ENCODE measurements around the gene LAMC1.
"Not testable (repeated sequence)": the region's sequence is repeated elsewhere in the genome, so short reads cannot be mapped to it uniquely, and the experiment has no call there.

The LAMC1 gene

GRCh38 chr1:183139281-183139942, 116.2 kb downstream of the LAMC1 start:
- H3K9ac ChIP-seq (ENCODE audit: low read length in 5 of 5), result no peak overlapping the region
- no peak overlapping the region for H3K4me3 ChIP-seq (ENCODE audit: low read depth in 1 of 5, low read length in 5 of 5)
- peak overlapping the region; percentile 80 for H3K27ac ChIP-seq (ENCODE audit: low read depth, low read length)
- H3K4me1 ChIP-seq (ENCODE audit: control insufficient read depth in 5 of 5, insufficient read depth in 5 of 5, low read length in 5 of 5), result peaks cover 0 to 44% (median 28%) of the 10 kb centered on the region in 5 donors
- no peaks in the 10 kb centered on the region for H3K27me3 ChIP-seq (ENCODE audit: control insufficient read depth in 5 of 5, insufficient read depth in 4 of 5, low read length in 5 of 5)
- H3K36me3 ChIP-seq (ENCODE audit: control insufficient read depth in 5 of 5, insufficient read depth in 5 of 5, low read length in 5 of 5), result peaks cover 36 to 76% (median 59%) of the 10 kb centered on the region in 5 donors
- no peaks in the 10 kb centered on the region for H3K9me3 ChIP-seq (ENCODE audit: control insufficient read depth in 5 of 5, low read length in 5 of 5)

- Histone ChIP-seq H3K27ac (ENCODE audit: low read depth, low read length) (peak overlapping the region; percentile 80), H3K4me1 (ENCODE audit: control insufficient read depth in 5 of 5, insufficient read depth in 5 of 5, low read length in 5 of 5) (peaks cover 0 to 47% (median 25%) of the 10 kb centered on the region in 5 donors), H3K9me3 (ENCODE audit: control insufficient read depth in 5 of 5, low read length in 5 of 5) (no peaks in the 10 kb centered on the region), H3K9ac (ENCODE audit: low read length in 5 of 5) (peak overlapping the region in 1 of 5 donors; percentile 19), H3K36me3 (ENCODE audit: control insufficient read depth in 5 of 5, insufficient read depth in 5 of 5, low read length in 5 of 5) (peaks cover 29 to 72% (median 51%) of the 10 kb centered on the region in 5 donors), H3K27me3 (ENCODE audit: control insufficient read depth in 5 of 5, insufficient read depth in 4 of 5, low read length in 5 of 5) (no peaks in the 10 kb centered on the region), H3K4me3 (ENCODE audit: low read depth in 1 of 5, low read length in 5 of 5) (no peak overlapping the region)
Measured at GRCh38 chr1:183140633-183141032, 117.4 kb downstream of the LAMC1 start.

DNA sequence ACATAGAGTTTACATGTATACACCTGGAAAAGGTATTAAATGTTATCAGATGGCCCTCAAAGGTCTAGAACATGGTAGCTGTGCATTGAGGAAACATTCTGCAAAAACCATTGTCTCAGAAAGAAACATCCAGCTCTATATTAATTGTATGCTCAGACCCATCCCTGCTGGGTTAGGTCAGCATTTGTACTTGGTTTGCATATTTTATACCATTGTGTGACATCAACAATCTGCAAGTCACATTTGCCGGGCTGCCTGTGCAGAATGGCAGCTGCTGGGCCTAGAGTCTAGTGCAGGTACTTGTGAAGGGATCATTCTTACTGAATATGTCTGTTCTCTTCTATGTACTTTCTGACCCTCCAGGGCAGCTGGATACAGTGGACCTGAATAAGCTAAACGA, 119.0 kb downstream of the LAMC1 start:
- H3K36me3 ChIP-seq (ENCODE audit: control insufficient read depth in 5 of 5, insufficient read depth in 5 of 5, low read length in 5 of 5), result peaks cover 23 to 57% (median 39%) of the 10 kb centered on the region in 5 donors
- H3K9me3 ChIP-seq (ENCODE audit: control insufficient read depth in 5 of 5, low read length in 5 of 5), result no peaks in the 10 kb centered on the region
- peak overlapping the region; percentile 80 for H3K27ac ChIP-seq (ENCODE audit: low read depth, low read length)
- peaks cover 0 to 47% (median 25%) of the 10 kb centered on the region in 5 donors for H3K4me1 ChIP-seq (ENCODE audit: control insufficient read depth in 5 of 5, insufficient read depth in 5 of 5, low read length in 5 of 5)
- H3K4me3 ChIP-seq (ENCODE audit: low read depth in 1 of 5, low read length in 5 of 5), result no peak overlapping the region
- H3K9ac ChIP-seq (ENCODE audit: low read length in 5 of 5), result no peak overlapping the region
- H3K27me3 ChIP-seq (ENCODE audit: control insufficient read depth in 5 of 5, insufficient read depth in 4 of 5, low read length in 5 of 5), result no peaks in the 10 kb centered on the region

DNA sequence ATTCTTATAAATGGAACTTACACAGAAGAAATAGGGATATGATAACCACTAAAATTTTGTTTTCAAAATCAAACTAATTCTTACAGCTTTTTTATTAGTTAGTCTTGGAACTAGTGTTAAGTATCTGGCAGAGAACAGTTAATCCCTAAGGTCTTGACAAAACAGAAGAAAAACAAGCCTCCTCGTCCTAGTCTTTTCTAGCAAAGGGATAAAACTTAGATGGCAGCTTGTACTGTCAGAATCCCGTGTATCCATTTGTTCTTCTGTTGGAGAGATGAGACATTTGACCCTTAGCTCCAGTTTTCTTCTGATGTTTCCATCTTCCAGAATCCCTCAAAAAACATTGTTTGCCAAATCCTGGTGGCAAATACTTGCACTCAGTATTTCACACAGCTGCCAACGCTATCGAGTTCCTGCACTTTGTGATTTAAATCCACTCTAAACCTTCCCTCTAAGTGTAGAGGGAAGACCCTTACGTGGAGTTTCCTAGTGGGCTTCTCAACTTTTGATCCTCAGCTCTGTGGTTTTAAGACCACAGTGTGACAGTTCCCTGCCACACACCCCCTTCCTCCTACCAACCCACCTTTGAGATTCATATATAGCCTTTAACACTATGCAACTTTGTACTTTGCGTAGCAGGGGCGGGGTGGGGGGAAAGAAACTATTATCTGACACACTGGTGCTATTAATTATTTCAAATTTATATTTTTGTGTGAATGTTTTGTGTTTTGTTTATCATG, 120.5 kb downstream of the LAMC1 start:
- H3K27ac ChIP-seq (ENCODE audit: low read depth, low read length), result peak overlapping the region; percentile 19
- H3K27me3 ChIP-seq (ENCODE audit: control insufficient read depth in 5 of 5, insufficient read depth in 4 of 5, low read length in 5 of 5), result no peaks in the 10 kb centered on the region
- no peaks in the 10 kb centered on the region for H3K9me3 ChIP-seq (ENCODE audit: control insufficient read depth in 5 of 5, low read length in 5 of 5)
- no peak overlapping the region for H3K4me3 ChIP-seq (ENCODE audit: low read depth in 1 of 5, low read length in 5 of 5)
- peaks cover 0 to 48% (median 31%) of the 10 kb centered on the region in 5 donors for H3K4me1 ChIP-seq (ENCODE audit: control insufficient read depth in 5 of 5, insufficient read depth in 5 of 5, low read length in 5 of 5)
- H3K36me3 ChIP-seq (ENCODE audit: control insufficient read depth in 5 of 5, insufficient read depth in 5 of 5, low read length in 5 of 5), result peaks cover 14 to 43% (median 35%) of the 10 kb centered on the region in 5 donors
- no peak overlapping the region for H3K9ac ChIP-seq (ENCODE audit: low read length in 5 of 5)

DNA sequence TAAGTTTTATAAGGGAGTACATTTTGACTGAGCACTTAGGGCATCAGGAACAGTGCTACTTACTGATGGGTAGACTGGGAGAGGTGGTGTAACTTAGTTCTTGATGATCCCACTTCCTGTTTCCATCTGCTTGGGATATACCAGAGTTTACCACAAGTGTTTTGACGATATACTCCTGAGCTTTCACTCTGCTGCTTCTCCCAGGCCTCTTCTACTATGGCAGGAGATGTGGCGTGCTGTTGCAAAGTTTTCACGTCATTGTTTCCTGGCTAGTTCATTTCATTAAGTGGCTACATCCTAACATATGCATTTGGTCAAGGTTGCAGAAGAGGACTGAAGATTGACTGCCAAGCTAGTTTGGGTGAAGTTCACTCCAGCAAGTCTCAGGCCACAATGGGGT, 121.5 kb downstream of the LAMC1 start:
- Histone ChIP-seq H3K4me1 (ENCODE audit: control insufficient read depth in 5 of 5, insufficient read depth in 5 of 5, low read length in 5 of 5) (peaks cover 0 to 44% (median 29%) of the 10 kb centered on the region in 5 donors), H3K9ac (ENCODE audit: low read length in 5 of 5) (no peak overlapping the region), H3K9me3 (ENCODE audit: control insufficient read depth in 5 of 5, low read length in 5 of 5) (no peaks in the 10 kb centered on the region), H3K27me3 (ENCODE audit: control insufficient read depth in 5 of 5, insufficient read depth in 4 of 5, low read length in 5 of 5) (no peaks in the 10 kb centered on the region), H3K36me3 (ENCODE audit: control insufficient read depth in 5 of 5, insufficient read depth in 5 of 5, low read length in 5 of 5) (peaks cover 14 to 42% (median 35%) of the 10 kb centered on the region in 5 donors), H3K27ac (ENCODE audit: low read depth, low read length) (no peak overlapping the region), H3K4me3 (ENCODE audit: low read depth in 1 of 5, low read length in 5 of 5) (no peak overlapping the region)

GRCh38 chr1:183147735-183148134, 124.5 kb downstream of the LAMC1 start:
- Histone ChIP-seq H3K9ac (ENCODE audit: low read length in 5 of 5) (no peak overlapping the region), H3K27me3 (ENCODE audit: control insufficient read depth in 5 of 5, insufficient read depth in 4 of 5, low read length in 5 of 5) (no peaks in the 10 kb centered on the region), H3K9me3 (ENCODE audit: control insufficient read depth in 5 of 5, low read length in 5 of 5) (no peaks in the 10 kb centered on the region), H3K36me3 (ENCODE audit: control insufficient read depth in 5 of 5, insufficient read depth in 5 of 5, low read length in 5 of 5) (peaks cover 5 to 20% (median 13%) of the 10 kb centered on the region in 5 donors), H3K4me3 (ENCODE audit: low read depth in 1 of 5, low read length in 5 of 5) (no peak overlapping the region), H3K27ac (ENCODE audit: low read depth, low read length) (no peak overlapping the region), H3K4me1 (ENCODE audit: control insufficient read depth in 5 of 5, insufficient read depth in 5 of 5, low read length in 5 of 5) (peaks cover 0 to 34% (median 22%) of the 10 kb centered on the region in 5 donors)

DNA sequence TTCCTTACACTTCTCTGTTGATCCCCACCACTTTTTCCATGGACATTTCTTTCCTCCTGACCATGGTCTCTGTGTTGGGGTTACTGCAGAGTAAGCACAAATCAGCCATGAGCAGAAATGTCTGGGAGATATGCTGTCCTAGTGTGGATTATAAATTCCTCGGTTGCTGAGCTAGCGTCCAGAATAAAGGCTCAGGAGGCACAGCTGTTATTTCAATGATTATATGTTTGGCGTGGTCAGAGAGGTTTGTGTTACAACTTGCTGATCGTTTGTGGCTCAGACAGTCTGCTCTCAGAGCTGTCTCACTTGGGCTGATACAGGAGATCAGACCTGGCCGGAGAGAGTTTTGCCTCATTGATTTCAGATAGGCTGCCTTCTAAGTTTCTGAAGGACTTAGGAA, 125.4 kb downstream of the LAMC1 start:
- H3K27ac ChIP-seq (ENCODE audit: low read depth, low read length), result peak overlapping the region; percentile 38
- H3K36me3 ChIP-seq (ENCODE audit: control insufficient read depth in 5 of 5, insufficient read depth in 5 of 5, low read length in 5 of 5), result peaks cover 0 to 13% (median 8%) of the 10 kb centered on the region in 5 donors
- peak overlapping the region in 2 of 5 donors; percentile 3 to 4 for H3K9ac ChIP-seq (ENCODE audit: low read length in 5 of 5)
- H3K27me3 ChIP-seq (ENCODE audit: control insufficient read depth in 5 of 5, insufficient read depth in 4 of 5, low read length in 5 of 5), result no peaks in the 10 kb centered on the region
- peaks cover 0 to 26% (median 19%) of the 10 kb centered on the region in 5 donors for H3K4me1 ChIP-seq (ENCODE audit: control insufficient read depth in 5 of 5, insufficient read depth in 5 of 5, low read length in 5 of 5)
- H3K4me3 ChIP-seq (ENCODE audit: low read depth in 1 of 5, low read length in 5 of 5), result no peak overlapping the region
- H3K9me3 ChIP-seq (ENCODE audit: control insufficient read depth in 5 of 5, low read length in 5 of 5), result no peaks in the 10 kb centered on the region

DNA sequence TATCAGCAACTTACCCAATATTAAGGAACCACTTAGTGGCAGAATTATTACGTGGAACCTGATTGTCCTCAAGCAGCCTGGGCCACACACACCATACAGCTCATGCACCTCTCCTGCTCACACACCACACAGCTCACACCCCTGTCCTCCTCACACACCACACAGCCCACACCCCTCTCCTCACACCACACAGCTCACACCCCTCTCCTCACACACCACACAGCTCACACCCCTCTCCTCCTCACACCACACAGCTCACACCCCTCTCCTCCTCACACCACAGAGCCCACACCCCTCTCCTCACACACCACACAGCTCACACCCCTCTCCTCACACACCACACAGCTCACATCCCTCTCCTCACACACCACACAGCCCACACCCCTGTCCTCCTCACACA, 126.1 kb downstream of the LAMC1 start:
- Histone ChIP-seq H3K27me3 (ENCODE audit: control insufficient read depth in 5 of 5, insufficient read depth in 4 of 5, low read length in 5 of 5) (no peaks in the 10 kb centered on the region), H3K9ac (ENCODE audit: low read length in 5 of 5) (peak overlapping the region in 2 of 5 donors; percentile 3 to 4), H3K27ac (ENCODE audit: low read depth, low read length) (peak overlapping the region; percentile 12), H3K4me3 (ENCODE audit: low read depth in 1 of 5, low read length in 5 of 5) (no peak overlapping the region), H3K4me1 (ENCODE audit: control insufficient read depth in 5 of 5, insufficient read depth in 5 of 5, low read length in 5 of 5) (peaks cover 0 to 21% (median 14%) of the 10 kb centered on the region in 5 donors), H3K9me3 (ENCODE audit: control insufficient read depth in 5 of 5, low read length in 5 of 5) (no peaks in the 10 kb centered on the region), H3K36me3 (ENCODE audit: control insufficient read depth in 5 of 5, insufficient read depth in 5 of 5, low read length in 5 of 5) (peaks cover 0 to 9% (median 5%) of the 10 kb centered on the region in 5 donors)

DNA sequence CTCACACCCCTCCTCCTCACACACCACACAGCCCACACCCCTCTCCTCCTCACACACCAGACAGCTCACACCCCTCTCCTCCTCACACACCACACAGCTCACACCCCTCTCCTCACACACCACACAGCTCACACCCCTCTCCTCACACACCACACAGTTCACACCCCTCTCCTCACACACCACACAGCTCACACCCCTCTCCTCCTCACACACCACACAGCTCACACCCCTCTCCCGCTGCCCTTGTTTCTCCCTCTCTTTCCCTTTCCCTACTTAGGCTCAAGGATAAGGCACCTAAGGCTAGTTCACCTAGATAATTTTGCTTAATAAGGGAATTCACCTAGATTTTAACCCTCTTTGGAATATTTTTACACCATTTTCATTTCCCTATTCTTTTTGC, 126.8 kb downstream of the LAMC1 start:
- H3K4me3 ChIP-seq (ENCODE audit: low read depth in 1 of 5, low read length in 5 of 5); H3K36me3 ChIP-seq (ENCODE audit: control insufficient read depth in 5 of 5, insufficient read depth in 5 of 5, low read length in 5 of 5); H3K27ac ChIP-seq (ENCODE audit: low read depth, low read length); H3K27me3 ChIP-seq (ENCODE audit: control insufficient read depth in 5 of 5, insufficient read depth in 4 of 5, low read length in 5 of 5); H3K9me3 ChIP-seq (ENCODE audit: control insufficient read depth in 5 of 5, low read length in 5 of 5); H3K9ac ChIP-seq (ENCODE audit: low read length in 5 of 5): not testable (repeated sequence)
- H3K4me1 ChIP-seq (ENCODE audit: control insufficient read depth in 5 of 5, insufficient read depth in 5 of 5, low read length in 5 of 5), result peaks cover 0 to 19% (median 14%) of the 10 kb centered on the region in 5 donors

DNA sequence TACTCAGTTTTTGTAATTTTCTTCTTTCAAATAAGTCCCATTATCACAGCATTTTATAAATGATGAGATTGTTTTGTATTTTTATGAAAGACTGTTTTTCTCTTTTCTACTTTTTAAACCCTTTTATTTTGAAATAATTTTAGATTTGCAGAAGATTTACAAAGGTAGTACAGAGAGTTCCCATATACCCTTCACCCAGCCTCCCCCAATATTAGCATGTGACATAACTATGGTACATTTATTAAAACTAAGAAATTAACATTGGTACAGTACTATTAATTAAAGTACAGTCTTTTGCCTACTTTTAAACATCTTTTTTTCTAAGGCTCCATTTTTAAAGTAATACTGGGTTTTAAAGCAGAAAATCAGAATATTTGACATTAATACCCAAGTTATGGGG, 127.2 kb downstream of the LAMC1 start:
- Histone ChIP-seq H3K4me1 (ENCODE audit: control insufficient read depth in 5 of 5, insufficient read depth in 5 of 5, low read length in 5 of 5) (peaks cover 0 to 19% (median 14%) of the 10 kb centered on the region in 5 donors), H3K36me3 (ENCODE audit: control insufficient read depth in 5 of 5, insufficient read depth in 5 of 5, low read length in 5 of 5) (no peaks in the 10 kb centered on the region)

More for the DNA sequence above, 127.2 kb downstream of the LAMC1 start:
- no peaks in the 10 kb centered on the region for H3K27me3 ChIP-seq (ENCODE audit: control insufficient read depth in 5 of 5, insufficient read depth in 4 of 5, low read length in 5 of 5)
- no peak overlapping the region for H3K9ac ChIP-seq (ENCODE audit: low read length in 5 of 5)
- no peak overlapping the region for H3K4me3 ChIP-seq (ENCODE audit: low read depth in 1 of 5, low read length in 5 of 5)
- no peak overlapping the region for H3K27ac ChIP-seq (ENCODE audit: low read depth, low read length)
- no peaks in the 10 kb centered on the region for H3K9me3 ChIP-seq (ENCODE audit: control insufficient read depth in 5 of 5, low read length in 5 of 5)
